Glomerular visceral epithelial cell (primary cell): ENCODE measurements around the gene CLCA2.
A peak's percentile ranks its signal among the peaks of the same experiment; 100 is the strongest.

ENCODE experiments used
- DNase-seq: peaks from one replicate; pipeline ENCODE4 v3.0.0-alpha.2; 2016; ENCODE audit errors: extremely low spot score

Gene CLCA2

GRCh38 chr1:86472152-86472551, 48.2 kb downstream of the CLCA2 start:
- no peak for DNase-seq

GRCh38 chr1:86472767-86473166, 48.8 kb downstream of the CLCA2 start:
- no peak for DNase-seq

DNA sequence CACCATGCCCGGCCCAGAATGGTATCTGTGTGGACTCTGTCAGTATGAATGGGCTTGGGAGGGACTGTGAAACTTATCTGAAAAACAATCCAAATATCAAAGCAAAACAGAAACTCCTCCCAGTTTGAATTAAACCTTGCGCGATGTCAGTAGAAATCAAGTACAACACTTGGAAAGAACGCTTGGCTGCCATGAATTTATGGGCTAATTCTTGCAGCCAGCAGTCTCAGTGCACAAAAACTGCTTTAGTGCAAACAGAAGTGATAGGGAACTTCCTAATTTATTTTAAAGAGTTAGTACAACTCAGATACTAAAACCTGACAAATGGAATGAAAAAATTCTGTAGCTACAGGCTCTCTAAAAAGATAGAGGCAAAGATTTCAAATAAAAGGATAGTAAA, 53.3 kb downstream of the CLCA2 start:
- no peak for DNase-seq

GRCh38 chr1:86477682-86478081, 53.7 kb downstream of the CLCA2 start:
- no peak for DNase-seq

DNA sequence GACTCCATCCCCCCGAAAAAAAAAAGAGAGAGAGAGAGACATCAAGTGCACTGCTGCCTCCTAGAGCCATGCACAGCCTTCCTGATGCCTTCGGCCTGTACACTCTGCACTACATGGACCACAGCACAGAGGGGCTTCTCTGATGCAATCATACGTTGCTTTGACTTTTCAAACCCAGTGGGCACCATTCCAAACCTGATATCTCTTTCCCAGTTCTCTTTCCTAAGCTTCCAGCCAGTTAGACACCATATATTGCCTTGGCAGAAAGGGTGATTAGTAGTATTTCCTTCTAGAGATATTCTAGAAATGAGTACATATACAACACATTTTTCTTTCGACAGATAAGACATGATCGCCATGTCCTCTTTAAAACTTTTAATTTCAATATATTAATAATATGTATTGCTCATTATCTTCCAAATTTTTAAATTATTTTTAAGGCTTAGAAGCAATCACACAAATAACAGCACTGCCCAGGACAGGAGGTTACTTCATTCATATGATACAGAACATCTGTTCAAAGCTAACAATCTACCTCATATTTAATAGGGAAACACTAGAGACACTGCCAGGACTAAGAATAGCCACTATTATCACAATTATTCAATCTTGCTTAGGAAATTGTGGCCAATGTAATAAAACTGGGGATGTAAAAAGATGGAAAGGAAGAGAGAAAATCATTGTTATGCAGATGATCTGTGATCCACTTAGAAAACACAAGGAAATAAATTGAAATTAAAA, 54.6 kb downstream of the CLCA2 start:
- no peak for DNase-seq

- DNase-seq: no peak
Observed at GRCh38 chr1:86481966-86482365, 58.0 kb downstream of the CLCA2 start.

GRCh38 chr1:86487131-86487810, 63.3 kb downstream of the CLCA2 start:
- DNase-seq: no peak

GRCh38 chr1:86487811-86488141, 63.8 kb downstream of the CLCA2 start:
- DNase-seq: no peak

DNA sequence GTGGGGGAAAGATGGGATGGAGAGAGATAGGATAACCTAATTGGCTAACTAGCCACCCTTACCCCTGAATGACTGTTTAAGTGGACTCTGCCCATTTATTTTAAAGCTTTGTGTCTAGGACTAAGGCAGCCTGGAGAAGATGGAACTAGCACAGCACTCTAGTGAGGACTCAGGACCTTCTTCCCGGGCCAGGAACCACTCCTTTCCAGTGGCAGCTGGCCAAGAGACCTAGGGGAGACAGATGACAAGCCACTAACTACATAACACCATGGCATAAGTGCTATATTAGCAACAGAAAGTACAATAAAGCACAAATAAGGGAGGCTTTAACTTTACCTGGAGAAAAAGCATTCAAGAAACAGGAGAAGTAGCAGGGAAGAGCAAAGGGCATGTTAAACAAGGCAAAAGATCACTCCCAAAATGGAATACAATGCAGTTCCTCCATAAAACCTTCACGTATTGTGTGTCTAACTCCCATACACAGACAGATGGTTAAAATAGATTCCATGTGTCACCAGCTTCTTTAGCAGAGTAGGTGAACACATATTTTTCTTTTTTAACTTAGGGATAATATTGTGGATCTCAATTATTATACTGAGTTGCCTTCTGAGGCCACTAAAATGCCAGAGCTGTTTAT, 65.4 kb downstream of the CLCA2 start:
- no peak for DNase-seq

DNA sequence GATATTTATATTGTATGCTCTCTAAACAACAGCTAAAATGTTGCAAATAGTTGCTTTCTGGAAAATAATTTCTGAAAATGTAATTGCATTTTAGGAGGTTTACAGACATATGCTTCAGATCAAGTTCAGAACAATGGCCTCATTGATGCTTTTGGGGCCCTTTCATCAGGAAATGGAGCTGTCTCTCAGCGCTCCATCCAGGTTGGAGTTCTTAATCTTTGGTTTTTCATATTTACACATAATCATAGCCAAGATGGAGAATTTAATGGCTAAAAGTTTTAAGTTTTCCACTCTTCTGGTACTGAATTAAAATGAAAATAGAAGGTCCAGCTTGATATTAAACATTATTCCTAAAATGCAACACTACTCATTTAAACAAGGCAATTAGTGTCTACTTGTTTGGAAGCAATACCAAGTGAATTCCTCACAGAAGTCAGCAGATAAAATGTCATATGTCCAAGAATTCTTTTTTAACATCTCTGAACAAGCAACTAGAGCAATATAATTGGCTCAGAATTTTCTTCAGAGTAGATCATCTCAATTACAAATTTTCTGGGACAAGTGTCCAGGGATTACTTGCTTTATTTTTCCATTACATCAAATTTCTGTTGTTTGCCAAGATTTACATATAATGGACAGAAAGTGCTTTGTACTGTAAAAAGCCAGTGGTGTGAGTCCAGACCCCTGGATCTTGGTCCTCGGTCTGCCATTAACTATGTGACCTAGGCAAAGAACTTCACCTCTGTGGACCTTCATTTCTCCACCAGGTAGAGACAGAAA, 67.4 kb downstream of the CLCA2 start:
- DNase-seq: no peak

DNA sequence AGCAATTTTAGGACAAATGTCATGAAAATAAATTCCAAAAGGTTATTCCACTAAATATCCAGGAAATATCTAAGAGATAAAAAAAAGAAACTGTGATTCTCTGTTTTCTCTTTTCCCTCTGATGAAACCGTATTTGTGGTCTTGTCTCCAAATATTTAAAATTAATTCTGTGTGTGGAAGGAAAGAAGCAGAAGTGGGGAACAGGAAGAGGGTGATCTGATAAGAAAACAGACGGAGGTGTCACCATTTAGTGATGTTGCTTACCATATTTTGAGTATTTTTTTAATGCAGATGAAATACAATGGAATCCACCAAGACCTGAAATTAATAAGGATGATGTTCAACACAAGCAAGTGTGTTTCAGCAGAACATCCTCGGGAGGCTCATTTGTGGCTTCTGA, 74.3 kb downstream of the CLCA2 start:
- DNase-seq: no peak

GRCh38 chr1:86499987-86500593, 76.1 kb downstream of the CLCA2 start:
- DNase-seq: peak; percentile 12

- no peak for DNase-seq
Observed at GRCh38 chr1:86500714-86501113, 76.7 kb downstream of the CLCA2 start.

- peak; percentile 7 for DNase-seq
Observed at GRCh38 chr1:86502125-86502646, 78.2 kb downstream of the CLCA2 start.

DNA sequence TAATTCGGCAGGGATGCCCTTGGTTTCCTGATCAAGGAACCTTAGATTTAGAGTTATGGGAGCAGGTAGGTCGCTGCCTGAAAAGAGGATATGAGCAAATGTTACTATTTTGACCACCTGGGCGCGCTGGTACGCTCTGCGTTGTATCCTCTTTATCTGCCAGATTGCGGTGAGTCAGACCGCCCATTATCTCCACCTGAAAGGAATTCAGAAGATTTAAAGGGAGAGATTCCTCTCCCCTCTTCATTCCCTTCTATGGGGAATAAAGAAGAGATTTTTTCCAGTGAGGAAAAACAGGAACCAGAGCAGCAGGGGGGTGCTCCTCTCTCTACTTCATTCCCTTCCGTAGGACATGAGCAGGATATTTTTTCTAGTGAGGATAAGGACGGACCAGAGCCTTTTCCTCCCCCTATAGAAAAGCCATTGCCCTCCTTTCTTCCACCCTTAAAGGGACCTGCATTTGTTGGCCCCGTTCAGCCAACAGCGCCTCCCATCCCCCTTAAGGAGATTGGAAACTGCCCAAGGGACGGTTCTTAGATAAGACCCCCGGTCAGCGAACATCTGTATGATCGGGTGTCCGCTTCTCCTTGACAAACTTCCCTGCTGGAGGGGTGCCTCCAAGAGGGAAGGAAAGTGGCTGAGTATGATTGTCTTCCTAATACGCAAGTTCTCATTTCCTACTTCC, 78.9 kb downstream of the CLCA2 start:
- peak; percentile 7 for DNase-seq

- no peak for DNase-seq
Observed at GRCh38 chr1:86503406-86504136, 79.6 kb downstream of the CLCA2 start.

DNA sequence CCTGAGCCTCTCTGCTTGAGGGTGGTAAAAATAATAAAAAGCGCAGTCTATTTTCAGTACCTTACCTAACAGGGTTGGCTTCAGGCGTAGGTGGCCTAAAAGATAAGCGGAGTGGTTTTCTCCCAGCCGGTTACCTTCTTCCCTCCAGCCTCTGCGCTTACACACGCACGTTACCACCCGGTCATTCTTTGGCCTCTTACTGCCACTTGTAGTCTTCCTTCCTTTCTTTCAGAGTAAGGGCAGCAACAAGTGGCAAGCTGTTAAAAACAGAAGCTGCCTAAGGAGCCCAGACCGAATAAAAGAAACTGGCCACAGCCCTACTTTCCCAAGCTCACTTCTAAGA, 80.1 kb downstream of the CLCA2 start:
- no peak for DNase-seq

- no peak for DNase-seq
Observed at GRCh38 chr1:86504895-86505563, 81.1 kb downstream of the CLCA2 start.

GRCh38 chr1:86505564-86505902, 81.6 kb downstream of the CLCA2 start:
- no peak for DNase-seq
